Neural cell (in vitro differentiated cells): Measurements from ENCODE around the gene RCVRN. TPM values are rescaled to one million over a fixed set of nuclear protein-coding genes. Genes with fewer than 3 reads are reported as not detected.

Experiments
- H2AFZ ChIP-seq: fragments of 200-600, 300-800 bp; sonication (generic), shearing (Covaris generic); 2 replicates; pipeline ENCODE4 v1.6.0; 2014; ENCODE audit warnings: low read depth, mild to moderate bottlenecking, antibody characterized with exemption, low read length, moderate library complexity
- H3F3A ChIP-seq: fragments of 200-600 bp; shearing (Covaris generic); 2 replicates; pipeline ENCODE4 v1.6.1; 2016; ENCODE audit warnings: mild to moderate bottlenecking, moderate library complexity, mixed read lengths, antibody characterized with exemption, low read length; ENCODE audit not compliant: insufficient read depth, poor library complexity, severe bottlenecking
- H3K27ac ChIP-seq: fragments of 200-600, 300-800 bp; sonication (generic), shearing (Covaris generic); 2 replicates; pipeline ENCODE4 v1.5.1; 2014; ENCODE audit warnings: mild to moderate bottlenecking, low read length, moderate library complexity
- H3K27me3 ChIP-seq: fragments of 300-800, 200-600 bp; sonication (generic), shearing (Covaris generic); 2 replicates; pipeline ENCODE4 v1.6.0; 2014; ENCODE audit warnings: mild to moderate bottlenecking, low read depth, low read length, moderate library complexity; ENCODE audit not compliant: insufficient read depth
- H3K36me3 ChIP-seq: fragments of 300-800, 200-600 bp; sonication (generic), shearing (Covaris generic); 2 replicates; pipeline ENCODE4 v1.5.1; 2014; ENCODE audit warnings: mild to moderate bottlenecking, antibody characterized with exemption, low read length, moderate library complexity; ENCODE audit not compliant: insufficient read depth
- H3K4me2 ChIP-seq: fragments of 300-800, 200-600 bp; sonication (generic), shearing (Covaris generic); 2 replicates; pipeline ENCODE4 v1.6.0; 2014; ENCODE audit warnings: mild to moderate bottlenecking, low read length
- H3K4me3 ChIP-seq: fragments of 300-800, 200-600 bp; sonication (generic), shearing (Covaris generic); 2 replicates; pipeline ENCODE4 v1.5.1; 2014; ENCODE audit warnings: mild to moderate bottlenecking, low read length, moderate library complexity
- H3K79me2 ChIP-seq: fragments of 200-600 bp; shearing (Covaris generic); replicated peaks from 2 replicates; pipeline ENCODE4 v1.6.0; 2014; ENCODE audit warnings: mild to moderate bottlenecking, low read length, moderate library complexity; ENCODE audit not compliant: insufficient read depth
- H3K9ac ChIP-seq: fragments of 300-800, 200-600 bp; sonication (generic), shearing (Covaris generic); 2 replicates; pipeline ENCODE4 v1.6.1; 2016; ENCODE audit warnings: mild to moderate bottlenecking, low read length, mixed read lengths
- H3K9me2 ChIP-seq: fragments of 200-600 bp; shearing (Covaris generic); 2 replicates; pipeline ENCODE4 v1.6.1; 2016; ENCODE audit warnings: mild to moderate bottlenecking, low read length, mixed read lengths; ENCODE audit not compliant: insufficient read depth
- H3K9me3 ChIP-seq: fragments of 200-600, 300-800 bp; sonication (generic), shearing (Covaris generic); 2 replicates; pipeline ENCODE4 v1.6.1; 2016; ENCODE audit warnings: mild to moderate bottlenecking, mixed run types, low read length, moderate library complexity, mixed read lengths
- H4K20me1 ChIP-seq: fragments of 200-600 bp; shearing (Covaris generic); 2 replicates; pipeline ENCODE4 v1.6.1; 2016; ENCODE audit warnings: mild to moderate bottlenecking, mixed run types; ENCODE audit not compliant: insufficient read depth
- CTCF ChIP-seq: fragments of 450-650 bp; IDR thresholded peaks from 2 replicates; pipeline ENCODE4 v1.5.1; 2014; ENCODE audit warnings: antibody characterized with exemption, mild to moderate bottlenecking, moderate library complexity; ENCODE audit not compliant: poor library complexity, severe bottlenecking
- EP300 ChIP-seq: fragments of 450-650 bp; conservative IDR thresholded peaks from 2 replicates; pipeline ENCODE4 v1.6.1; 2014; ENCODE audit warnings: antibody characterized with exemption, mild to moderate bottlenecking, moderate library complexity; ENCODE audit not compliant: poor library complexity, severe bottlenecking
- EZH2 ChIP-seq: fragments of 200-600, 300-800 bp; shearing (Covaris generic), sonication (generic); IDR thresholded peaks from 2 replicates; pipeline ENCODE4 v1.6.1; 2014; ENCODE audit warnings: antibody characterized with exemption, low read length, borderline replicate concordance, mild to moderate bottlenecking; ENCODE audit not compliant: insufficient read depth, poor library complexity, severe bottlenecking
- MXI1 ChIP-seq: fragments of 450-650 bp; conservative IDR thresholded peaks from 2 replicates; pipeline ENCODE4 v1.6.1; 2014; ENCODE audit warnings: antibody characterized with exemption, mild to moderate bottlenecking; ENCODE audit not compliant: poor library complexity, severe bottlenecking
- POLR2AphosphoS5 ChIP-seq: IDR thresholded peaks from 2 replicates; pipeline ENCODE4 v1.6.1; 2012
- RAD21 ChIP-seq: fragments of 450-650 bp; conservative IDR thresholded peaks from 2 replicates; pipeline ENCODE4 v1.6.1; 2014; ENCODE audit warnings: antibody characterized with exemption, mild to moderate bottlenecking, moderate library complexity
- REST ChIP-seq: IDR thresholded peaks from 2 replicates; pipeline ENCODE4 v1.6.1; 2012; ENCODE audit warnings: borderline replicate concordance
- SMC3 ChIP-seq: fragments of 450-650 bp; conservative IDR thresholded peaks from 2 replicates; pipeline ENCODE4 v1.6.1; 2014; ENCODE audit warnings: antibody characterized with exemption, mild to moderate bottlenecking, moderate library complexity; ENCODE audit not compliant: poor library complexity
- TAF1 ChIP-seq: IDR thresholded peaks from 2 replicates; pipeline ENCODE4 v1.6.1; 2012; ENCODE audit warnings: low read depth
- polyA plus RNA-seq: library from polyadenylated mRNA; depleted of rRNA; stranded (reverse); fragments of >200 nt; gene quantifications from 2 replicates; pipeline ENCODE4 v1.2.3, GENCODE V29; 2014

Gene RCVRN
- polyA plus RNA-seq, 1 donor from 2014 or later: 1.1 TPM

- Histone ChIP-seq H4K20me1 (no peaks in the 10 kb centered on the region), H3K27me3 (no peaks in the 10 kb centered on the region), H3K4me2 (no peak overlapping the region), H3K36me3 (peaks cover 7% of the 10 kb centered on the region), H3K9ac (no peak overlapping the region), H3K27ac (no peak overlapping the region), H3F3A (no peaks in the 10 kb centered on the region), H3K79me2 (no peaks in the 10 kb centered on the region), H3K4me3 (no peak overlapping the region), H2AFZ (no peak overlapping the region), H3K9me3 (peaks cover 5% of the 10 kb centered on the region), H3K9me2 (no peaks in the 10 kb centered on the region)
- no peak for TF ChIP-seq TAF1
- no peak for TF ChIP-seq EP300
- TF ChIP-seq REST: no peak
- TF ChIP-seq POLR2AphosphoS5: no peak
- no peak for TF ChIP-seq SMC3
- TF ChIP-seq CTCF: no peak
- no peak for TF ChIP-seq RAD21
- TF ChIP-seq EZH2: no peak
- TF ChIP-seq MXI1: no peak
These were observed 37.8 kb upstream of the RCVRN start for GRCh38 chr17:9942885-9943284.

- H3K79me2 ChIP-seq: no peaks in the 10 kb centered on the region
- no peak overlapping the region for H3K4me2 ChIP-seq
- no peak overlapping the region for H3K27ac ChIP-seq
- H3K9ac ChIP-seq: no peak overlapping the region
- H3K36me3 ChIP-seq: peaks cover 7% of the 10 kb centered on the region
- no peaks in the 10 kb centered on the region for H3K27me3 ChIP-seq
- no peak for TF ChIP-seq RAD21
- no peak for TF ChIP-seq POLR2AphosphoS5
- TF ChIP-seq EZH2: no peak
- no peak for TF ChIP-seq REST
- TF ChIP-seq EP300: no peak
- no peak for TF ChIP-seq SMC3
- TF ChIP-seq CTCF: no peak
- TF ChIP-seq MXI1: no peak
- TF ChIP-seq TAF1: no peak
- no peaks in the 10 kb centered on the region for H3K9me2 ChIP-seq
- no peak overlapping the region for H3K4me3 ChIP-seq
- H4K20me1 ChIP-seq: no peaks in the 10 kb centered on the region
- H2AFZ ChIP-seq: no peak overlapping the region
- no peaks in the 10 kb centered on the region for H3F3A ChIP-seq
- peaks cover 5% of the 10 kb centered on the region for H3K9me3 ChIP-seq
These were observed 36.2 kb upstream of the RCVRN start for GRCh38 chr17:9941305-9941704.
